Stimulated activated CD4-positive, alpha-beta T cell treated with anti-CD3 and anti-CD28 coated beads, Interleukin-12 subunit alpha, Interleukin-12 subunit beta, amount 100 ng/mL, for 4 hours (primary cell): ENCODE results near the gene MREG.

Source experiments
- DNase-seq: peaks from one replicate; pipeline ENCODE4 v3.0.0-alpha.2; 2020

MREG gene, protein sequence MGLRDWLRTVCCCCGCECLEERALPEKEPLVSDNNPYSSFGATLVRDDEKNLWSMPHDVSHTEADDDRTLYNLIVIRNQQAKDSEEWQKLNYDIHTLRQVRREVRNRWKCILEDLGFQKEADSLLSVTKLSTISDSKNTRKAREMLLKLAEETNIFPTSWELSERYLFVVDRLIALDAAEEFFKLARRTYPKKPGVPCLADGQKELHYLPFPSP

DNA sequence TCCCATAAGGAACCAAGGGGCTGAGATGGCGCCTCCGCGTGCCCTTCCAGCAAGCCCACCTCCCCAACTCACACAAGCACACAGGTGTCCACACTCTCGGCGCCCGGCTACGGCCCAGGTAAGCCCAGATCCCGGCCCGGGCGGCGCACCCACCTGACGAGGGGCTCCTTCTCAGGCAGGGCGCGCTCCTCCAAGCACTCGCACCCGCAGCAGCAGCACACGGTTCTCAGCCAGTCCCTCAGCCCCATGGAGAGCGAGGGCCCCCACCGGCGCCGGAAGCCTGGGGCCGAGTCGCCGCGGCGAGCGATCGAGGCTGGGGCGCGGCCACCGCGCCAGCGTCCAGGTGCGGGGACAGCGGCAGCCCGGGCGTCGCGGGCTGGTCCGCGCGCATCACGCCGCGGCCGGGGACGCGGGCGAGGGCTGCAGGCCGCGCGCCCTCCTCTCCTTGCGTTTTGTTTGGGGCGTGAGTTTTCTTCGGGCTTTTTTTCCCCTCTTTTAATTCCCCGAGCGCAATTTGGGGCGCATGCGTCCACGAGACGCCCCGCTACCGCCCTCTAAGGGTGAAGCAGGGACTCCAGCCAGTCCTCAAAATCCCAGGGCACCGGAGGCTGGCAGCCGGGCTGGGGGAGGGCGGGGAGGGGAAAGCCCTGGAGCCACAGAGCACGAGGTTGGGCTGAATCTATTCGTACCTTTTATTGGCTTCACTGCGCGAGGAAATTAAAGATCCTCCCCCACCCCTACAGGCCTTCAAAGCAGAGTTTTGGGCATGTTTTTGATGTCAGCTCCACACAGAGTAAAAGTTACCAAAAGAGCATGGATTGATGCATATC is at the start of gene MREG:
MREG (minus strand) TSS at position 472 of the 830 bp plus-strand sequence; CDS start at position 248, 224 bp downstream.
- DNase-seq = peak; percentile 84

DNA sequence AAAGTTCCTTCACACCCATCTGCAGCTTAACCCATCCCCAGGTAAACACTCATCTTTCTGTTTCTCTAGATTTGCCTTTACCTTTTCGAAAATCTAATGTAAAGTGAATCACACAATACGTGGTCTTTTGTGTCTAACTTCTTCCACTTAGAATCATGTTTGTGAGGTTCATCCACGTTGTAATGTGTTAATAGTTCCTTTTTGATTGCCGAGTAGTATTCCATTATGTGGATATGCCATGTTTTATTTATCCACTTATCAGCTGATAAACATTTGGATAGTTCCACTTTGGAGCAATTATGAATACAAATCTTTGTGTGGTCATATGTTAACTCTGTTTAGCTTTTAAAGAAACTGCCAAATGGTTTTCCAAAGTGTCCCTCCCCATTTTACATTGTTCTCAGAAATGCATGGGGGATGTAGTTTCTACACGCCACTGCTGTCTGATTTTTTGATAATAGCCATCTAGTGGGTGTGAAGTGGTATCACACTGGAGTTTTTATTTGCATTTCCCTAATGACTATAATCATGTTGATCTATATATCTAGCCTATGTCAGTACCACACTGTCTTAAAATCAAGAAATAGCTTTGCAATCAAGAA is 46.0 kb upstream of the MREG start:
- DNase-seq = no peak

DNA sequence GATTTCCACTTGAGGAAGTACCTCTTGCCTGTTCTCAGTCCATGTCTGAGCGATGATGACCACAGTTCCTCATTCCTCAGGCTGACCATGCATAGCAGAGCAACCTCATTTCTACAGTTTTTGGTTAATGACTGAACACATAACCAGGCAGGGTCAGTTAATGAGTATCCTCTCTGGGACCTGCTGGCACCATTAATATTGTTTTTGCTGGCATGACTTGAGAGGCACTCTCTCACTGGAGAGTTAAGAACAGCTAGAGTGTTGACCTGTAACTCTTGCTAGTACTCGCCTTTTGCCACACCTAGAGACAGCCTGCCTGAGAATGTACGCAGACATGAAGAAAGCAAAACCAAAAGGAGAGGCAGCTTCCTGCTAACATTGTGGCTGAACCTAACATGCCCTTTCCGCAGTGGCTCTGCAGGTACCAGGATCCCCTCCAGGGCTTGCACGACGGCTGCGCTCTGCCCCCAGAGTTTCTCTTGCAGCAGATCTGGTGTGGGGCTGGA is 44.4 kb upstream of the MREG start:
- DNase-seq = peak; percentile 34

DNA sequence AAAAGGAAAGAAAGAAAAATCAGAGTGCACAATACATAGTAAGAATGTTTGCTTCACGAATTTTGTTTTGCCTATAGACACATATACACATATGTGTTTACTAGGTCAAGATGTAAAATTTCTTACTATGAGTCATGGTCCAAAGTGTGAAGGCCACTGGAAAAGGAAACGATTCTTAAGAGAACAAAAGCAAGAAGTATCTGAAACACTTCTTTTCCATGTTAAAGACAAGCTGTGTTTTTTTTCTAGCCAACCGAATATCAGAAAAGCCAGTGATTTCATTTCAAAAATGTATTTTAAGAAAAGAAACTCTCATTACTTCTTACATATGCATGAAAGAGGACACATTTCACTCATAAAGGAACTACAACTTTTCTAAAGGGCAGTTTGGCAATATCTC is 43.4 kb upstream of the MREG start:
- DNase-seq = no peak

DNA sequence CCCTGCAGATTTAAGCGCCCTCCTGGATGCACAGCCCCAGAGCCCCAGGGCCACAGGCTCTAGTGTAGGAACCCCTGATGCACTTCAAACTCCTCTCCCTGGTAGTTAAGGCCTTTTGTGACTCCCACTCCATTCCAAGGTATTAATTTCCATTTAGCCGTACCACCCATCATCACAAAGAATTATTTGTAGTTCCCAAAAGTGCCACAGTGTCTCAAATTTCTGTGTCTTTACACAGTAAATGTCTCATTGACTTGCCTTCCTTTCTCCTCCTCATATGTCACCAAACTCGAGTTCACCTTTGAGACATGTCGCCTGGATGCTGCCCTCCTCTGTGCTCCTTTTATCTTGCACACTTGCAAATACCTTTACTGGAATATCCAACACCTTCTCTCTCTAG is 42.3 kb upstream of the MREG start:
- DNase-seq = no peak

DNA sequence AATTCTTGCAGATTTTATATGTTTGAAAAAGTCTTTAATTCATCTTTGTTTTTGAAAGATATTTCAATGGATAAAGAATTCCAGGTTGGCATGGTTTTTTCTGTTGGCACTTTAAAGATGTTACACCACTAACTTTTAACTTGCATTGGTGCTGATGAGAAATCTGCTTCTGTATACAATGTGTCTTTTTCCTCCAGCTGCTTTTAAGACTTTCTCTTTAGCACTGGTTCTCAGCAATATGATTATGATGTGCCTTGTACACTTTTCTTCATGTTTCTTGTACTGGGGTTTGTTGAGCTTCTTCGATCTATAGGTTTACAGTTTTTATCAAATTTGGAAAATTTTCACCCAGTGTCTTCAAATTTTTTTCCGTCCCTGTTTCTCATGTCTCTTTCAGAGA is 39.1 kb upstream of the MREG start:
- DNase-seq = no peak

DNA sequence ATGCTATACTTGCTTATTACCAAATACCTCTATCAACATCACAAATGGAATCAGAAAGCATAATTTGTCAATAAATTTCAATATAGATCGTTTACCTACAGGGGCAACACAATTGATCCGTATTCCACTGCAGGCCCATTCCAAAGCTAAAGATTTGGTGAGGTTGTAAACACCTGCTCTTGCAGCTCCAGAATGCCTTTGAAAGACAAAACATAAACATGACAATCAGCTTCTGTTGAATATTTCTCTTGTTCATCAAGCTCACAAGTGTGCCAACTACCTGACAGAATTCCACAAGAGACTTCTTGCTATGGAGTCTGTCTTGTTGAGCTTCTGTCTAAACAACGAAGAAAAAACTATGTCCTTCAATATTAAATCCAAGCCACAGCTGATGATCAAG is 38.0 kb upstream of the MREG start:
- DNase-seq = no peak

DNA sequence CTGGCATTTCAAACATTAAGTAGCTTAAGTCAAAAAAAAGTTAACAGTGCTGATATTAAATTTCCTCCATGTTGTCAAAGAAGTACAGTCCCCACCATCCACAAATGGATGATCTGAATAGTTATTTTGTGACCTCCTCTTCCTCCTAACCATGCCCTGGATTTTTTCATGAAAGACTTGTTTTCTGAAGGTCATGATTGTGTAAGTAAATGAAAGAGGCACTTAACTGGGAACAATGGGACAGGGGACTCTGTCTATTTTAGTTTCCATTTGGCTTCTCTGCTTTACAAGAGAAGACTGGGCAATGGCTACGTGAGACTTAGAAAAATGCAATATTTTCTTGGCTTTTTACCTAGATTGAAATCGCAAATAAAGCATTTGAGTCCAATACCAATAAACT is 36.1 kb upstream of the MREG start:
- DNase-seq = no peak

DNA sequence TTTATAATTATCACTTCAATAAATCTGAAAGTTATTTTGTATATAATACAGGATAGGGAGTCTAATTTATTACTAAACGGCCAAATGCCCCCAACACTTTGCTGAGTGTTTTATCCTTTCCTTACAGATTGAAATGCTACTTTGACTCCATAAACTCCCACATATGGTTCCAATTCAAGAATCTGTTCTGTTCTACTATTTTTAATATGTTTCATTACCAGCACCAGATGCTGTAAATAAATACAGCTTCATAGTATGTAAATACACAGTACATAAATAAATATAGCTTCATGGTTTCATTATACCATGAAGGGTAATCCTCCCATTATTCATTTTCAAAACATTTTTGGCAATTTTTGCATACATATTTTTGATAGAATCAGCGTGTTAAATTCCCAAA is 34.0 kb upstream of the MREG start:
- no peak for DNase-seq

DNA sequence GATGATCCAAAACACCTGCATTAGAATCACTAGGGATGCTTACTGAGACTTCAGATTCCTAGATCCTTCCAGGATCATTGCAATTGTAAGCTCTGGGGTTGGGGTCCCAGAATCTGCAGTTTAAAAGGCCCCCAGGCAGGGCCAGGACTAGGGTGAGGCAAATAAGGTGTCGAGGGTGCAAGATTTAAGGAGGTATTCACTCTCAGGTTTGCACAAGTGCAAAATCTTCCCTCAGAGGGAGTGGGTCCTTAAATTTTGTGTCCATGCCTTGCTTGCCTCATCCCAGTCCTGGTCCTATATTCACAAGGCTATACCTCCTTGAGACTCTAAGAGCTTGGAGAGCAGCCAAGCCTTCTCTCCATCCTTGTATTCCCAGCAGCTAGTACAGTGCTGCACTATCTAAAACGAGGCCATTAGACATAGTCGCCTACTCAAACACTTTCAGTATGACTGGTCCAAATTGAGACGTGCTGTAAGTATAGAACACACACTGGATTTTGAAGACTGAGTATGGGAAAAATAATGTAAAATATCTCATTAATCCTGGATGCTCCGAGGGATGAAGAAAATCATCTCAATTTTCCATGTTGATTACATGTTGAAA is 31.6 kb upstream of the MREG start:
- no peak for DNase-seq

DNA sequence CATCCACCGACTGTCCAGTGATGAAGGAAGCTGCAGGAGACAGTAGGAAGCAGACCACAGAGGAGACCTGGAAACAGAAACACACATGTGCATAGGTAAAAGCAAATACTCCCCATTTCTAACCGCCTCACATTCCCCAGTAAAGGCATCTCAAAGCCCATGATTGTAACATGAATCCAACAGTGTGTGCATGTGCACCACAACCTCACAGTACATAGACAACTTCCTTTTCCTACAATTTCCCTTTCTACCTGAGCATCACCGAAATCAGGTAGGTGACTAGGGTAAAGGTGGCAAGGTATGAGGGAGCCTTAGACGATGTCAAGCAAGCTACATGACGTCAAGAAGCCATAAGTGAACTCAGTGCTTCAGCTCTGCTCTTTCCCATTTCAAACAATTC is 30.6 kb upstream of the MREG start:
- DNase-seq = no peak

DNA sequence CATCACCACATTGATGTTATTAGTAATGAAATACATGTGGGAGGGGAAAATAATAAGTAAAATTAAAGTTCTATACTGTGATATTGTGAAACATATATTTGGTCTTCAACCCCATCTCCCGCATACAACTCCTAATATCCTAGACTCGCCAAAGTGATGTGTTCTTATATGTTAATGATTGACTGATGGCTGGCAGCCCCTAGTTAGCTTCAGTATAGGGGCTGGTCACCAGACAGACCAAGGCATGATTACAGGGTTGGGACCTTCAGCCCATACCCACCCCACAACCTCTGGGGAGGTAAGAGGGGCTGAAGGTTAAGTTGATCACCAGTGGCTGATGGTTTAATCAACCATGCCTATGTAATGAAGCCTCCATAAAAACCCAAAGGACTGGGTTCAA is 28.1 kb upstream of the MREG start:
- no peak for DNase-seq

DNA sequence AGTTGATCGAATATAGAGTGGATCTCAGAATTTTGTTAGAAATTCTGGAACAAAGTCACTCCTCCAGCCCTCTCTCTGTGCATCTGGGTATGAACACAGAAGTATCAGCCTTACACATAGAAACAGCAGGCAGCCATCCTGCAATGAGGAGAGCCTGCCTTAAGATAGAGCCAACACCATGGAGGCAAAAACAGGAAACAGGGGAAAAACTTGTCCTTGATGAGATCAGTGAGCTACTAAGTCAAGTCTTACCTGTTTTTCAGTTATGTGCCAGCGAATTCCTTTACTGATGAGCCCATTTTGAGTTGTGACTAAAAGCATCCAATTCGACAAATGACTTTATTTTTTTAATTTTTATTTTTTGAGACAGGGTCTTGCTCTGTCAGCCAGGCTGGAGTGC is 26.6 kb upstream of the MREG start:
- no peak for DNase-seq

DNA sequence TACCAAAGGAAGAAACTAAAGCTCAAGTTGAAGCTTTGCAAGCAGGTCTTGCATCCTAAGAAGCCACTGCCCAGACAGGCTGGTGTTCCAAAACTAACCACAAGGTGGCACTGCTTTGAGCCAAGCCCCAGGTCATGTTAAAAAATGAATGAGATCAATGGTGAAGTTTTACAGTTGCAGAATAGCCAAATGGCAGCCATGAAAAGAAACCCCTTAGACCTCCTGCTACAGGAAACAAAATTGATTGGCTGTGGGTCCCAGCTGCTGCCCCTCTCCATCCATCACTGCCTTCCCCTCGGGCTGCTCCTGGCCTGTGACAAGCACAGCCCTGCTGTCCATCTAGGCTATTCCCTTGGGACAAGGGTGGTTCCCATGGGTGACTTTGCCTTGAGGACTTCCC is 20.7 kb upstream of the MREG start:
- peak; percentile 79 for DNase-seq

DNA sequence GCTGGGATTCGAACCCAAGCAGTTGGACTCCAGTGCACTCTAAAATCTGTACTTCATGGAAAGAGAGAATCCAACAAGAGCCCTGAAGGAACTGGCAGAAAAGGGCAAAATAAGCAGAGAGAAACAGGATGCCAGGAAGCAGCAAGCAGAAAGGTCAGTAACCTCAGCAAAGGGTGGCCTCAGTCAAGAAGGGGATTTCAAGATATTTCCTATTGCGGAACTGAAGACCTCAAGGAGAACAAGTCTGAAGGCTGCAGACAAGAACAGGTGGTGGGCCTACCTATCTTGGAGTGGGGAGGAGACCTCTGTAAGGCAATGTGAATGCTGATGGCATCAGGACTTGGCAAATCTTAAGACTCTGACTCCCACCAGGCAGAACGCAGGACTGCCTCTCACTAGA is 20.1 kb upstream of the MREG start:
- DNase-seq = no peak

DNA sequence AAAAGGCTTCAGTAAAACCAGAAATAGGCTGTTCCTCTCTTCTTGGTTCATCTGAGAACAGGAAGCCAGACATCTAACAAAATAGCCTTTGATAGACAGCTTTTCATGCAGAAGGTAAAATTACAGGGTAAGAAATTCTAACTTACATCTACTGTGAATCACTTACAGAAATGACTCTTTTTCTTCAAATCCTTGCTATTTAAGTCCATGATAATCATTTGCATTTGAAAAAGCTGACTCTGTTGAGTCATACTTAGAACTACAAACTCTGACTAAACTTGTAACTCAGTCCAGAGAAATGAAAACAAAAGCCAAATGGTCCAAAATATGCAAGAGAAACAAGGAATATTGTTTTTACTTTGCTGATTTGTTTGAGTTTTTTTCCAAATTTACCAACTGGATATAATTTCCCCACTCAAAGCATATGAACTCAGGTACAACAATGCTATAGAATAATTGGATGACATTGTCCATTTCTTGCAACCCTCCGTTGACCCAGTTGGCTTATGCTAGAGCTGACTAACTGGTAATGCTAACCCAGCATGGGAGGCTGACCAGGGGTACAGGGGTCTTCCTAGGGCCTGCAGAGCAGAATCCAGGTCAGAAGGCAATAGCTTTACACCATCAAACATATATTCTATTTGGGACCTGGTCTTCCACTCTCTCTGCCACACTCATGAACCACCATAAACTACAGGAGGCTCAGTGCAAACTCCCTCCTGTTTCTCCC is 18.8 kb upstream of the MREG start:
- DNase-seq = no peak

DNA sequence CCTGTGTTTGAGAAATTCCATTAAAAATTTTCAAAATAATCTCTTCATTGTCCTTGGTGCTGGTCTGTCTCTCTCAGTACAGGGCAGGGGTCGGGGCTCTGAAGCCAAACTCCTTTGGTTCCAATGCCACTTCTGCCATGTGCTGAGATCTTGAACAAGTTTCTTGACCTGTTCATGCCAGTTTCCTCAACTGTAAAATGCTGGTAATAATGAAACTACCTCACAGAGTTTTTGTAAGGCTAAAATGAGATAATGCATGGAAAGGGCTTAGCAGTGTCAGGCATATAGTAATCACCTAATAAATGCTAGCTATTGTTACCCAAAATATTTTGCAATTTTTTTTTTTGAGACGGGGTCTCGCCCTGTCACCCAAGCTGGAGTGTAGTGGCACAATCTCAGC is 16.9 kb upstream of the MREG start:
- DNase-seq = no peak

DNA sequence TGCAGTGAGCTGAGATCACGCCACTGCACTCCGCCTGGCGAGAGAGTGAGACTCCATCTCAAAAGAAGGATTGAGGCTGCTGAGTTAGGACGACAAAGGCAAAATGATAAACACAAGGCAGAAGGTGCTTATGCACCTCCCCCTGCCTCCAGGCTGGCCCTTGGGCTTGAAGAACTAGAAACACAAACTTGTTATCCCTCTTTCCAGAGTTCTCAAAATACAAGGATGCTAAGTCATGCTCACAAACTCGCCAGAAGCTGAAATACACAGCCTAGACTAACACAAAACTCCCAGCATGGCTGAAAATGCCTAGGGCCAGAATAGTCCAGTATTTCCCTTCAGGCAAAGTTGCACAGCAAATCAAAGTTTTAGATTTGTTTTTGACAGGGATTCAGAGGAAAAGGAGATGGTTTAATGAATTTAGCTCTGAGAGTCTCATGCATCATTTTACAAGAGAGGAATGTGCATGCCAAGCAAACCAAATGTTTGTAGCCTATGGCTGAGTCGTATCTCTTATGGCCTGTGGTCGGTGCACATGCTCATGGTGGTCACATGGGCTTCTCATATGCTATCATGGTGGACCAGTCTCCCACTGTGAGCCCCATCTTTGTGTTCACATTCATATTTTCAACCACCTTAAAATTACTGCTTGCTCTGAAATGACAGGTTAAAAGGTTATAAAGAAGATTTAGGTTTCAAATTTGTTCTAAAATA is 16.2 kb upstream of the MREG start:
- no peak for DNase-seq

DNA sequence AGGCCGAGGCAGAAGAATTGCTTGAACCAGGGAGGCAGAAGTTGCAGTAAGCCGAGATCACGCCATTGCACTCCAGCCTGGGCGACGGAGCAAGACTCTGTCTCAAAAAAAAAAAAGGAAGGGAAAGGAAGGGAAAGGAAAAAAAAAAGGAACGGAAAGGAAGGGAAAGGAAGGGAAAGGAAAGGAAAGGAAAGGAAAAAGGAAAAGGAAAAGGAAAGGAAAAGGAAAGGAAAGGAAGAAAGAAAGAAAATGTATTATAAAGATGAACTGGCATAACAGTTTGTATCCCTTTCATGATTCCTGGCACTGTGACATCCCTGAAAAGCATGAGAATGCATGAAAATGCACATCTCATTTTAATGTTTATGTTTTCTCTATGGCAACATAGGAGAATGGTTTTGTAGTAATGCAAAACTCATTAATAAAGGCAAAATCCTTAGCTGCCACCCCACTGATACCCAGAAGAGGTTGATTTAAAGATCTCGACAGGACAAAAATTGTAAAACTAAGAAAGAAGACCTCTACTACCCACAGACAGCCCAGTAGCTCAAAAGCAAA is 11.5 kb upstream of the MREG start:
- DNase-seq = no peak

DNA sequence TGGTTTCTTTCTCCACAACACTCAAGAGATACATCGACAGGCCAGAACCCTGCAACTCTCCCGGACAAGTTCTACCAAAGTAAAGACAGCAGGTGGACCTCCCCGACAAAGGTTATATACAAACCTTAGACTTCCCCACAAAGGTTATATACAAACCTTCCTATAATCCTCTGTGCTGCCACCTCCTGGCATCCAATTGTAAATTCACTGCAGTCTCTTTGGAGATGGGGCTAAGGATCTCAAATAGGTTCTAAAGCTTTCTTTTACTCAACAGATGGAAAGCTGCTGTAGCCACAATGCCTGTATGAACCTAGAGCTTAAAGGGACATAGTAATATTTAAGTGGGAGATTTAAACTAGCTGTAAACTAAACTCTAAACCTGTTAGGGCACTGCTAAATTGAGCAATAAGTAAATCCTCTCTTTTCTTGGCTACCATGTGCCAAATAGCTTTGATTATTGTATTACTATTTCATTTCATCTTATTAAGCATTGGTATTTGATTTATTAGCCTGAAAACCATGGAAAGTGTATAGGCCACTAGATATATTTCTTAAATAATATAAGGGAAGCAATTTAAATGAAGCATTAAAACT is 9.8 kb upstream of the MREG start:
- peak; percentile 37 for DNase-seq

DNA sequence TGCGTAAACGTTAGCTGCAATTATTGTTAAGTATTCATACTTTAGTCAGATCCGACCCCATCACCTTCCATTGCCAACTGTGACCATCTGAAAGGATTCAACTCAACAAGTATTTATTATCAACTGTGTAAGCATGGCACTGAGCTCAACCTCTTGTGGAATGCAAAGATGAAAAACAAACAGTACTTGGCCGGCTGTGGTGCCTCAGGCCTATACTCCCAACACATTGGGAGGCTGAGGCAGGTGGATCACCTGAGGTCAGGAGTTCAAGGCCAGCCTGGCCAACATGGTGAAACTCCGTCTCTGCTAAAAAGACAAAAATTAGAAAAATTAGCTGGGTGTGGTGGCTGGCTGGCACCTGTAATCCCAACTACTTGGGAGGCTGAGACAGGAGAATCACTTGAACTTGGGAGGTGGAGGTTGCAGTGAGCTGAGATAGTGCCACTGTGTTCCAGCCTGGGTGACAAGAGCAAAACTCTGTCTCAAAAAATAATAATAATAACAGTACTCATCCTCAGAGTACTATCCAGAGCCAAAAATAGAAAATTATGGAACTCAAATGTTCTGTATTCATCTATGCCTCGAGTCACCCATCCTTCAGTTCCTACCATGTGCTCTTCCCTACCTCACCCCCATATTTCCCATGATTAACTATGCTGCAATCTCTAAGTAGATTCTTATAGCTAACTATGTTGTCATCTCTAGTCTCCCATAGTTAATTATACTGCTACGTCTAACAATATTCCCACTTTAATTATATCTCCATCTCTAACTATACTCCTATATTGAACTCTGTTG is 8.6 kb upstream of the MREG start:
- no peak for DNase-seq
